ENCODE results near the gene SMAD5. TPM values are rescaled to one million over a fixed set of nuclear protein-coding genes. Genes with fewer than 3 reads are reported as not detected.

SMAD5 gene
- total and polyA plus RNA-seq, 2 of the 8 experiments (the other 6 are each of a cell fraction or from before 2014, with no cell fraction given) = 30.2 to 60.5 TPM

DNA sequence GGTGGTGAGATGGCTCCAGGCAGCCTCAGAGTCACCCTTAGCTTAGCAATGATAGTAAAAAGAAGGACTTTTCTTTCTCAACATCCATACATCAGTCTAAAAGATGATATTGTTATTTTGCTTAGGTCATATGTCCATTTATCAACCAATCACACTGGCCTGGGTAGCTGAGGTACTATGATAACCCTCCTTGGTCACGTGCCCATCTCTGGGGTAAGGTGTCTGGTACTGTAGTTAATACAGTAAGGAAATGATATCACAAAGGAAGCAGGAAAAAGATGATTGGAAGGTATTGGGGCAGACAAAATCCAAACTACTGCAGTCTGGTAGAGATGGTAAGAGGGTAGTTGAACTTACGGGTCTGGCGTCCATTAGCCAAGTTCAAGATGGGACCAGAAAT is 5.1 kb upstream of the SMAD5 start (continued):
- TF ChIP-seq, protein P1, sequence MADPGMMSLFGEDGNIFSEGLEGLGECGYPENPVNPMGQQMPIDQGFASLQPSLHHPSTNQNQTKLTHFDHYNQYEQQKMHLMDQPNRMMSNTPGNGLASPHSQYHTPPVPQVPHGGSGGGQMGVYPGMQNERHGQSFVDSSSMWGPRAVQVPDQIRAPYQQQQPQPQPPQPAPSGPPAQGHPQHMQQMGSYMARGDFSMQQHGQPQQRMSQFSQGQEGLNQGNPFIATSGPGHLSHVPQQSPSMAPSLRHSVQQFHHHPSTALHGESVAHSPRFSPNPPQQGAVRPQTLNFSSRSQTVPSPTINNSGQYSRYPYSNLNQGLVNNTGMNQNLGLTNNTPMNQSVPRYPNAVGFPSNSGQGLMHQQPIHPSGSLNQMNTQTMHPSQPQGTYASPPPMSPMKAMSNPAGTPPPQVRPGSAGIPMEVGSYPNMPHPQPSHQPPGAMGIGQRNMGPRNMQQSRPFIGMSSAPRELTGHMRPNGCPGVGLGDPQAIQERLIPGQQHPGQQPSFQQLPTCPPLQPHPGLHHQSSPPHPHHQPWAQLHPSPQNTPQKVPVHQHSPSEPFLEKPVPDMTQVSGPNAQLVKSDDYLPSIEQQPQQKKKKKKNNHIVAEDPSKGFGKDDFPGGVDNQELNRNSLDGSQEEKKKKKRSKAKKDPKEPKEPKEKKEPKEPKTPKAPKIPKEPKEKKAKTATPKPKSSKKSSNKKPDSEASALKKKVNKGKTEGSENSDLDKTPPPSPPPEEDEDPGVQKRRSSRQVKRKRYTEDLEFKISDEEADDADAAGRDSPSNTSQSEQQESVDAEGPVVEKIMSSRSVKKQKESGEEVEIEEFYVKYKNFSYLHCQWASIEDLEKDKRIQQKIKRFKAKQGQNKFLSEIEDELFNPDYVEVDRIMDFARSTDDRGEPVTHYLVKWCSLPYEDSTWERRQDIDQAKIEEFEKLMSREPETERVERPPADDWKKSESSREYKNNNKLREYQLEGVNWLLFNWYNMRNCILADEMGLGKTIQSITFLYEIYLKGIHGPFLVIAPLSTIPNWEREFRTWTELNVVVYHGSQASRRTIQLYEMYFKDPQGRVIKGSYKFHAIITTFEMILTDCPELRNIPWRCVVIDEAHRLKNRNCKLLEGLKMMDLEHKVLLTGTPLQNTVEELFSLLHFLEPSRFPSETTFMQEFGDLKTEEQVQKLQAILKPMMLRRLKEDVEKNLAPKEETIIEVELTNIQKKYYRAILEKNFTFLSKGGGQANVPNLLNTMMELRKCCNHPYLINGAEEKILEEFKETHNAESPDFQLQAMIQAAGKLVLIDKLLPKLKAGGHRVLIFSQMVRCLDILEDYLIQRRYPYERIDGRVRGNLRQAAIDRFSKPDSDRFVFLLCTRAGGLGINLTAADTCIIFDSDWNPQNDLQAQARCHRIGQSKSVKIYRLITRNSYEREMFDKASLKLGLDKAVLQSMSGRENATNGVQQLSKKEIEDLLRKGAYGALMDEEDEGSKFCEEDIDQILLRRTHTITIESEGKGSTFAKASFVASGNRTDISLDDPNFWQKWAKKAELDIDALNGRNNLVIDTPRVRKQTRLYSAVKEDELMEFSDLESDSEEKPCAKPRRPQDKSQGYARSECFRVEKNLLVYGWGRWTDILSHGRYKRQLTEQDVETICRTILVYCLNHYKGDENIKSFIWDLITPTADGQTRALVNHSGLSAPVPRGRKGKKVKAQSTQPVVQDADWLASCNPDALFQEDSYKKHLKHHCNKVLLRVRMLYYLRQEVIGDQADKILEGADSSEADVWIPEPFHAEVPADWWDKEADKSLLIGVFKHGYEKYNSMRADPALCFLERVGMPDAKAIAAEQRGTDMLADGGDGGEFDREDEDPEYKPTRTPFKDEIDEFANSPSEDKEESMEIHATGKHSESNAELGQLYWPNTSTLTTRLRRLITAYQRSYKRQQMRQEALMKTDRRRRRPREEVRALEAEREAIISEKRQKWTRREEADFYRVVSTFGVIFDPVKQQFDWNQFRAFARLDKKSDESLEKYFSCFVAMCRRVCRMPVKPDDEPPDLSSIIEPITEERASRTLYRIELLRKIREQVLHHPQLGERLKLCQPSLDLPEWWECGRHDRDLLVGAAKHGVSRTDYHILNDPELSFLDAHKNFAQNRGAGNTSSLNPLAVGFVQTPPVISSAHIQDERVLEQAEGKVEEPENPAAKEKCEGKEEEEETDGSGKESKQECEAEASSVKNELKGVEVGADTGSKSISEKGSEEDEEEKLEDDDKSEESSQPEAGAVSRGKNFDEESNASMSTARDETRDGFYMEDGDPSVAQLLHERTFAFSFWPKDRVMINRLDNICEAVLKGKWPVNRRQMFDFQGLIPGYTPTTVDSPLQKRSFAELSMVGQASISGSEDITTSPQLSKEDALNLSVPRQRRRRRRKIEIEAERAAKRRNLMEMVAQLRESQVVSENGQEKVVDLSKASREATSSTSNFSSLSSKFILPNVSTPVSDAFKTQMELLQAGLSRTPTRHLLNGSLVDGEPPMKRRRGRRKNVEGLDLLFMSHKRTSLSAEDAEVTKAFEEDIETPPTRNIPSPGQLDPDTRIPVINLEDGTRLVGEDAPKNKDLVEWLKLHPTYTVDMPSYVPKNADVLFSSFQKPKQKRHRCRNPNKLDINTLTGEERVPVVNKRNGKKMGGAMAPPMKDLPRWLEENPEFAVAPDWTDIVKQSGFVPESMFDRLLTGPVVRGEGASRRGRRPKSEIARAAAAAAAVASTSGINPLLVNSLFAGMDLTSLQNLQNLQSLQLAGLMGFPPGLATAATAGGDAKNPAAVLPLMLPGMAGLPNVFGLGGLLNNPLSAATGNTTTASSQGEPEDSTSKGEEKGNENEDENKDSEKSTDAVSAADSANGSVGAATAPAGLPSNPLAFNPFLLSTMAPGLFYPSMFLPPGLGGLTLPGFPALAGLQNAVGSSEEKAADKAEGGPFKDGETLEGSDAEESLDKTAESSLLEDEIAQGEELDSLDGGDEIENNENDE (IDR thresholded peaks at IDR 0.05; ENCODE audit: insufficient replicate concordance, low read length) = no peak

Measured in H1 (cell line).